CD4-positive, alpha-beta T cell treated with Interferon alpha-2 for 1 hour (primary cell): ENCODE measurements around the gene GPR137C.
"Not testable (repeated sequence)": the region's sequence is repeated elsewhere in the genome, so short reads cannot be mapped to it uniquely, and the experiment has no call there.

ENCODE experiments used
- DNase-seq, 2 donors: peaks; one replicate each; pipeline ENCODE4 v3.0.0-alpha.2; 2020 to 2022

GPR137C gene

GRCh38 chr14:52568454-52568853, 15.8 kb downstream of the GPR137C start:
- DNase-seq = not testable (repeated sequence)

- DNase-seq = no peak
Observed at GRCh38 chr14:52575858-52576257, 23.2 kb downstream of the GPR137C start.

GRCh38 chr14:52583544-52583943, 30.9 kb downstream of the GPR137C start:
- DNase-seq = no peak

GRCh38 chr14:52589646-52590045, 37.0 kb downstream of the GPR137C start:
- no peak for DNase-seq

GRCh38 chr14:52590318-52590717, 37.7 kb downstream of the GPR137C start:
- DNase-seq = no peak

GRCh38 chr14:52596320-52596719, 43.7 kb downstream of the GPR137C start:
- no peak for DNase-seq

GRCh38 chr14:52596861-52597260, 44.2 kb downstream of the GPR137C start:
- no peak for DNase-seq

GRCh38 chr14:52598568-52598967, 45.9 kb downstream of the GPR137C start:
- DNase-seq = no peak

GRCh38 chr14:52599974-52600373, 47.3 kb downstream of the GPR137C start:
- no peak for DNase-seq

GRCh38 chr14:52602131-52602530, 49.5 kb downstream of the GPR137C start:
- DNase-seq = no peak

GRCh38 chr14:52607061-52607460, 54.4 kb downstream of the GPR137C start:
- DNase-seq = no peak

- DNase-seq = no peak
Observed at GRCh38 chr14:52609445-52610044, 56.9 kb downstream of the GPR137C start.

- no peak for DNase-seq
Observed at GRCh38 chr14:52610187-52610586, 57.6 kb downstream of the GPR137C start.

- DNase-seq = no peak
Observed at GRCh38 chr14:52618602-52619001, 66.0 kb downstream of the GPR137C start.

- DNase-seq = no peak
Observed at GRCh38 chr14:52619687-52620086, 67.1 kb downstream of the GPR137C start.

GRCh38 chr14:52640137-52640536, 87.5 kb downstream of the GPR137C start:
- DNase-seq = no peak

- no peak for DNase-seq
Observed at GRCh38 chr14:52641745-52642144, 89.1 kb downstream of the GPR137C start.

GRCh38 chr14:52649511-52649910, 96.9 kb downstream of the GPR137C start:
- no peak for DNase-seq

- DNase-seq = no peak
Observed at GRCh38 chr14:52650774-52651173, 98.1 kb downstream of the GPR137C start.

GRCh38 chr14:52656905-52657304, 104.3 kb downstream of the GPR137C start:
- no peak for DNase-seq

GRCh38 chr14:52660325-52660724, 107.7 kb downstream of the GPR137C start:
- no peak for DNase-seq

GRCh38 chr14:52660832-52661231, 108.2 kb downstream of the GPR137C start:
- DNase-seq = no peak

GRCh38 chr14:52661314-52661713, 108.7 kb downstream of the GPR137C start:
- DNase-seq = no peak

GRCh38 chr14:52663850-52664249, 111.2 kb downstream of the GPR137C start:
- no peak for DNase-seq

GRCh38 chr14:52678591-52678990, 126.0 kb downstream of the GPR137C start:
- DNase-seq = peak in 1 of 2 donors; percentile 49
